ENCODE results near the gene SLC27A1. TPM values are rescaled to one million over a fixed set of nuclear protein-coding genes. Genes with fewer than 3 reads are reported as not detected.

The SLC27A1 gene
- total RNA-seq, result 17.8 and 28.9 TPM in 2 replicates

DNA sequence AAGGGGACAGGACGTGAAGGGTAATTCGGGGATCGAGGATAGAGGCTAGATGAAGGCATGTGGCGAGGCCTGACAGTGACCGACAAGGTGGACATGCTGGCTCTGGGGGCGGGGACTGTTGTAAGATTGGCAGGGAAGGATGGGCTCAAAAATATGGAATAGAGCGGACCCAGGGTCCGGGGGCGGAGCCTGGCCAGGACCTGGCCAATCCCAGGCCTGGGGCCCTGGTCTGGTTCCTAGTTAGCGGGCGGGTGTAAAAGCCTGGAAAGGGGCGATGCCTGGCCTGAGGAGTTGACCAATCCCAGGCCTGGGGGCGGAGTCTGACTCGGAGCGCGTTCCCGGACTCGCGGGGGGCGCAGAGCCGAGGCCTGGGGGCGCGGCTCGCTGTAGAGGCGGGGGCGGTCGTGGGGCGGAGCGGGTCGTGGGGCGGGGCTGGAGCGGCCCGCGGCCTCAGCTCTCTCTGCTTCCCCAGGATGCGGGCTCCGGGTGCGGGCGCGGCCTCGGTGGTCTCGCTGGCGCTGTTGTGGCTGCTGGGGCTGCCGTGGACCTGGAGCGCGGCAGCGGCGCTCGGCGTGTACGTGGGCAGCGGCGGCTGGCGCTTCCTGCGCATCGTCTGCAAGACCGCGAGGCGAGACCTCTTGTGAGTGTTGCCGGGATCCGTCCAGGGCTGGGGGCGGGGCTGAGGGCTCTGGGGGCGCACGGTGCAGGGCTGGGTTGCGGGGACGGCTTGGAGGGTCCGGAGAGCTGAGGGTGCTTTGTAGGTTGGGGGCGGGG, at the start of gene SLC27A1:
Gene SLC27A1 (plus strand): TSS at position 457 of the 774 bp plus-strand sequence. CDS start 17 bp downstream, at position 474.

DNA sequence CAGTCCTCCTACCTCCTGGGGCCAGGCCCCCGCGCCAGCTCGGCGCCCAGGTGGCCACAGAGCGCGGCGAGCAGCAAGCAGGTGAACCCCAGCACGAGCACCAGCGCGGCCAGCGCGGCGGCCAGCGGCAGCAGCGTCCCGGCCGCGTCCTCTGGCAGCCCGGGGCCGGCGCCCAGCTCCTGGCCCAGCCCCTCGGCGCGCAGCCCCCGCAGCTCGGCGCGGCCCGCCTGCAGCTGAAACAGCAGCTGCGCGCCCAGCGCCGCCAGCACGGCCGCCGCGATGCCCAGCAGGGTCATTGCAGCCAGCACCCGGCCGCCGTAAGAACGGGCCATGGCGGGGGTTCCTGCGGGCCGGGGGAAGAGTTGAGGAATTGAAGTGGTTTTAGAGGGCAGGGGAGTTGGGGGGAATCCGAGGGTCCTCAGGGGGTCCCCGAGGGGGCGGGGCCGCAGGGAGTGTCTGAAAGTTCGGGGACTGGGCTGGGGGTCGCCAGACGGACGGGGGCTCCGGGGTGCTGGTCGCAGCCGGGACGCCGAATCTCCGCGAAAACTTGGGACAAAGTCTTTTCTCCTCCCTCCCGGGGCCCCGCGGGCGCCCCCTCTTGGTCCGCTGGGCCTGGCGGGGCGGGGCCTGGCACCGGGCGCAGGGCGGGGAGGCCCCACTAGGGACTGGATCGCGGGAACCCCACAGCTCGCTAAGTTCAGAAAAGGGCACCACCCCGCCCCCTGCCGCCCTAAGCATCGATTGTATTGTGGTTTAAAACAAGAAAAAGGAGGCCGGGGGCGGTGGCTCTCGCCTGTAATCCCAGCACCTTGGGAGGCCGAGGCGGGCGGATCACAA, 22.0 kb upstream of the SLC27A1 start, which contains the start of gene TMEM221:
Gene TMEM221 (minus strand): TSS at position 538 of the 837 bp plus-strand sequence. CDS start 206 bp downstream, at position 332.

DNA sequence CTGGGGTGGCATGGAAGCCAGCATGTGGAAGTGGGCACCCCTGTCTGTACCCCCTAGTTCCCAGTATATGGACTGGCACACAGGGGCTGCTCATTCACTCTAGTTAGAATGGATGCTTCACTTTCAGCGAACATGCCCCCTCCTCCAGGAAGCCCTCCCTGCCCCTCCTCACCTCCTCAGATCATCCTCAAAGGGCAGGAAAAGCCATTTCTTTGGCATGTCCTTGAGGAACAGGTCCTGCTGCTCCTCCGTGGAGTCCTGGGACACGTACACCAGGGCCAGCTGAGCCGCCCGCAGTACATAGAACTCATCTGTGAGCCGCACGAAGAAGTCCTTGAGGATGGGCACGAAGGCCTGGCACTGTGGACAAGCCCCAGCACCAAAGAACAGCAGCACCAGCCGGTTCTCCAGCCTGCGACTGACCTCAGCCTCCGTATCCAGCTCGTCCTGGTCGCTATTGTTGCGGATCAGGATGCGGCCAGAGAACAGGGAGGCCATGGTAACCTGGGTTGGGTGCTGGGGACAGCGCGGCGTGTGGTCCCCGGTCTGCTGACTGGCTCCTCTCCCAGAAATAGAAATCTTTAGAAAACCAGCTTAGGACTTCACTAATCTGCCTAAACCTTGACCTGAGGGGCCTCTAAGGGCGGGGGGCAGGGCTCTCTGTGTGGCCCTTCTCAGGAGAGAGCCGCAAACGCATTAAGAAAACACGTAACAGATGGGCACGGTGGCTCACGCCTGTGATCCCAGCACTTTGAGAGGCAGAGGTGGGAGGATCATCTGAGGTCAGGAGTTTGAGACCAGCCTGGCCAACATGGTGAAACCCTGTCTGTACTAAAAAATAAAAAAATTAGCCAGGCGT, 9.7 kb upstream of the SLC27A1 start, which contains the start of gene NXNL1:
Gene NXNL1 (minus strand): TSS at position 555 of the 859 bp plus-strand sequence. CDS start 57 bp downstream, at position 498.

DNA sequence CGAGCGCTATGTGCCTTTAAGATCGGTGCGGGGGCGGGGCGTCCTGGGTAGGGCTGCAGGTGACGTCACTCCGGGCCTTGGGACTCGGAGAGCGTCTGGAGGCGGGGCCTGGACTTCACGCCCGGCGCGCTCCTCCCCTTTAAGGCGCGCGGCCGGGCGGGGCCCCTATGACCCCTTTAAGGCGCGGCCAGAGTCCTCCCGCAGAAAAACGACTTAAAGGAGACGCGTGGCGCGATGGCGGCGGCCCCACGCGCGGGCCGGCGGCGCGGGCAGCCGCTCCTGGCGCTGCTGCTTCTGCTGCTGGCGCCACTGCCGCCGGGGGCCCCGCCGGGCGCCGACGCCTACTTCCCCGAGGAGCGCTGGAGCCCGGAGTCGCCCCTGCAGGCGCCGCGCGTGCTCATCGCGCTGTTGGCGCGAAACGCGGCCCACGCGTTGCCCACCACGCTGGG, 85.2 kb downstream of the SLC27A1 start, which contains the start of gene COLGALT1:
Gene COLGALT1 (plus strand): TSS at position 170 of the 449 bp plus-strand sequence. CDS start 65 bp downstream, at position 235.

Other genes with a start within 250 kb of the SLC27A1 start
- 0.94 and 2.2 TPM in 2 replicates for gene OCEL1, start 244.3 kb upstream of the SLC27A1 start, total RNA-seq
- gene NR2F6, start 224.6 kb upstream of the SLC27A1 start, total RNA-seq, result 22.4 and 24.0 TPM in 2 replicates
- gene USHBP1, start 205.8 kb upstream of the SLC27A1 start, total RNA-seq, result not detected in 2 replicates
- 90.1 and 101 TPM in 2 replicates for gene BABAM1, start 203.1 kb upstream of the SLC27A1 start, total RNA-seq
- 0.16 and 0.17 TPM in 2 replicates for gene ANKLE1, start 188.6 kb upstream of the SLC27A1 start, total RNA-seq
- gene ABHD8, start 167.1 kb upstream of the SLC27A1 start, total RNA-seq, result 8.7 and 10.6 TPM in 2 replicates
- 17.3 and 29.0 TPM in 2 replicates for gene MRPL34, start 164.7 kb upstream of the SLC27A1 start, total RNA-seq
- 16.5 TPM in 2 replicates for gene DDA1, start 161.0 kb upstream of the SLC27A1 start, total RNA-seq
- 2.2 and 3.9 TPM in 2 replicates for gene ANO8, start 135.7 kb upstream of the SLC27A1 start, total RNA-seq
- 7.6 and 8.0 TPM in 2 replicates for gene GTPBP3, start 133.0 kb upstream of the SLC27A1 start, total RNA-seq
- not detected in 2 replicates for gene PLVAP, start 93.2 kb upstream of the SLC27A1 start, total RNA-seq
- not detected in 2 replicates for gene CCDC194, start 76.3 kb upstream of the SLC27A1 start, total RNA-seq
- gene BST2, start 64.9 kb upstream of the SLC27A1 start, total RNA-seq, result 0.60 and 2.8 TPM in 2 replicates
- gene MVB12A, start 50.5 kb upstream of the SLC27A1 start, total RNA-seq, result 21.3 and 32.6 TPM in 2 replicates
- 0.09 and 0.16 TPM in 2 replicates for gene TMEM221, start 21.9 kb upstream of the SLC27A1 start, total RNA-seq
- gene NXNL1, start 9.6 kb upstream of the SLC27A1 start, total RNA-seq, result not detected in 2 replicates
- gene PGLS, start 41.1 kb downstream of the SLC27A1 start, total RNA-seq, result 46.0 and 58.2 TPM in 2 replicates
- 43.1 and 54.9 TPM in 2 replicates for gene COLGALT1, start 85.1 kb downstream of the SLC27A1 start, total RNA-seq
- under 0.01 and 0.32 TPM in 2 replicates for gene UNC13A, start 217.8 kb downstream of the SLC27A1 start, total RNA-seq
- gene MAP1S, start 249.0 kb downstream of the SLC27A1 start, total RNA-seq, result 13.6 and 15.2 TPM in 2 replicates

Measured in bronchial smooth muscle cell (primary cell).